ENCODE results near the gene JAML. TPM values are rescaled to one million over a fixed set of nuclear protein-coding genes. Genes with fewer than 3 reads are reported as not detected.

The JAML gene
- total RNA-seq, 2 experiments from 2014 or later, result 67.5 to 71.4 TPM

DNA sequence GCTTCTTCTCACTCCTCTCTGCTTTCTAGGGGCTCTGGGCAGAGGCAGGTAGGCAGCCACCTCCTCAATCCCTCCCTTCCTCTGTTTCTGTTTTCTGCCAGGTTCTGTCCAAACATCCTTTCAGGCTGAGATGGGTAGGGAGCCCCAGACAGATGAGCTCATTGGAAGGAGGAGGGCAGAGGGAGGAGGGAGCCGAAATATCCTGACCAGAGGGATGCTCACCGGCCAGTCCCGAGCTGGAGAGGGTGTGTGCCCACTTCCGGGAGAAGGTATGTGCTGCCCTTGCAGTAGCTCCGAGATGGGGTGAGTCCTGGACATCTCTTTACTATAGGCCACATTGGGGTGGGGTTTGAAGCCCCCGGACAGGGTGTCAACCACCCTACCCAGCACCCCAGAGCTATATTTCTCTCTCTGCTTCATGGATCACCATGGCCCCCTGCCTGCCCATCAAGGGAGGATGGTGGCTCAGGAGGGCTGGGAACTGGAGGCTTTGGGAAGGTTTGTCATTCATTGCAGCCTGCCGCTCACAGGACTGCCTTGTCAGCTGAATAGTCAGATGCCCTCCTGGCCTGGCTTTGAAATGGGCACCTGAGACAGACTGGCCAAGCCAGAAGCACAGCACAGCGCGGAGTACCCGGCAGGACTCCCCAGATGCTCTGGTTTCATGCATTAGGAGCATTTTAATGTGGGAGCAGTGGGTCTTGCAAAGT is 67.5 kb downstream of the JAML start:
- no peak for DNase-seq
- peaks cover 55% of the 10 kb centered on the region for H3K27me3 Mint-ChIP-seq (ENCODE audit: low read depth)
- H3K36me3 Mint-ChIP-seq (ENCODE audit: low read depth), result no peaks in the 10 kb centered on the region
- H3K9me3 Mint-ChIP-seq, result no peaks in the 10 kb centered on the region
- intact Hi-C loops (cut with micrococcal nuclease), result no loop called here
- CTCF ChIA-PET, result interaction anchor here (0.9 to 5.3 kb wide), 3 partner anchors 13 to 314 kb away, joined by 3 to 74 read pairs (median 9); no protein-coding TSS in a partner anchor
- H3K27ac Mint-ChIP-seq, result no peak overlapping the region
- no peak overlapping the region for H3K4me3 Mint-ChIP-seq
- H3K4me1 Mint-ChIP-seq (ENCODE audit: low read depth), result peaks cover 11% of the 10 kb centered on the region

- Mint-ChIP-seq H3K36me3 (ENCODE audit: low read depth) (no peaks in the 10 kb centered on the region), H3K4me1 (ENCODE audit: low read depth) (peaks cover 11% of the 10 kb centered on the region), H3K27ac (no peak overlapping the region), H3K4me3 (no peak overlapping the region), H3K9me3 (no peaks in the 10 kb centered on the region), H3K27me3 (ENCODE audit: low read depth) (peaks cover 61% of the 10 kb centered on the region)
- intact Hi-C loops (cut with micrococcal nuclease), result no loop called here
- CTCF ChIA-PET, result interaction anchor here (0.7 to 5.3 kb wide), 6 partner anchors 10 to 313 kb away, joined by 3 to 74 read pairs (median 5); no protein-coding TSS in a partner anchor
- DNase-seq, result peak; percentile 39
Measured at GRCh38 chr11:118156531-118157185, 68.2 kb downstream of the JAML start.

- Mint-ChIP-seq H3K9me3 (no peaks in the 10 kb centered on the region), H3K36me3 (ENCODE audit: low read depth) (no peaks in the 10 kb centered on the region), H3K27me3 (ENCODE audit: low read depth) (peaks cover 64% of the 10 kb centered on the region), H3K4me1 (ENCODE audit: low read depth) (peaks cover 11% of the 10 kb centered on the region), H3K4me3 (no peak overlapping the region), H3K27ac (no peak overlapping the region)
- intact Hi-C loops (cut with micrococcal nuclease), result no loop called here
- CTCF ChIA-PET, result interaction anchor here (0.7 to 5.3 kb wide), 6 partner anchors 11 to 224 kb away, joined by 3 to 74 read pairs (median 6); no protein-coding TSS in a partner anchor
- no peak for DNase-seq
Measured at GRCh38 chr11:118155776-118156530, 68.9 kb downstream of the JAML start.

DNA sequence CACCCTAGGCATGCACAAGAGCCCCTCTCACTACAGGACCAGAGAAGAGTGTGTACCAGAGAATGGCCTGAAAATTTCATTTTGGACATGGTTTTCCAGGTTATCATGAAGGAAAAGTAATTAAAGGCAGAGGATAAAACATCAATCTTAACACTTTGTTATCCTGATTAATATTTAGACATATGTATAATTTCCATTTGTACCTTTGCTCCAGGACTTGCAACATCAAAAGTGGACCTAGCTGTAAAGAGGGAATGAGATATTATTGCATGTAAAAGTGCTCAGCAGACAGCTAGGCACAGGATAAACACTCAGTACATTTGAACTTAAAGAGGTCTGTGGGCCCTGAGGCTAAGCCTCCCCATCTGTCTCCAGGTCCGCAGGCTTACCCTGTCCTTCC is 70.2 kb downstream of the JAML start:
- CTCF ChIA-PET, result interaction anchor here (2.1 to 5.3 kb wide), 2 partner anchors 11 to 15 kb away, joined by 6 to 74 read pairs; no protein-coding TSS in a partner anchor
- Mint-ChIP-seq H3K27me3 (ENCODE audit: low read depth) (peaks cover 63% of the 10 kb centered on the region), H3K4me1 (ENCODE audit: low read depth) (peaks cover 11% of the 10 kb centered on the region), H3K4me3 (no peak overlapping the region), H3K27ac (no peak overlapping the region), H3K36me3 (ENCODE audit: low read depth) (no peaks in the 10 kb centered on the region), H3K9me3 (no peaks in the 10 kb centered on the region)
- DNase-seq, result no peak
- intact Hi-C loops (cut with micrococcal nuclease), result no loop called here

- CTCF ChIA-PET, result interaction anchor here (2.1 to 5.3 kb wide), 3 partner anchors 10 to 18 kb away, joined by 6 to 74 read pairs (median 14); no protein-coding TSS in a partner anchor
- no peak for DNase-seq
- intact Hi-C loops (cut with micrococcal nuclease), result no loop called here
- H3K27ac Mint-ChIP-seq, result no peak overlapping the region
- peaks cover 61% of the 10 kb centered on the region for H3K27me3 Mint-ChIP-seq (ENCODE audit: low read depth)
- peaks cover 11% of the 10 kb centered on the region for H3K4me1 Mint-ChIP-seq (ENCODE audit: low read depth)
- peak overlapping the region; percentile 60 for H3K4me3 Mint-ChIP-seq
- H3K36me3 Mint-ChIP-seq (ENCODE audit: low read depth), result no peaks in the 10 kb centered on the region
- H3K9me3 Mint-ChIP-seq, result no peaks in the 10 kb centered on the region
Measured at GRCh38 chr11:118153976-118154375, 70.8 kb downstream of the JAML start.

- no peak overlapping the region for H3K27ac Mint-ChIP-seq
- no peak for DNase-seq
- H3K4me1 Mint-ChIP-seq (ENCODE audit: low read depth), result peaks cover 11% of the 10 kb centered on the region
- H3K4me3 Mint-ChIP-seq, result peak overlapping the region; percentile 60
- CTCF ChIA-PET, result interaction anchor here (2.2 kb wide), 1 partner anchor 18 kb away, joined by 14 read pairs; no protein-coding TSS in a partner anchor
- peaks cover 62% of the 10 kb centered on the region for H3K27me3 Mint-ChIP-seq (ENCODE audit: low read depth)
- H3K9me3 Mint-ChIP-seq, result no peaks in the 10 kb centered on the region
- no peaks in the 10 kb centered on the region for H3K36me3 Mint-ChIP-seq (ENCODE audit: low read depth)
- intact Hi-C loops (cut with micrococcal nuclease), result no loop called here
Measured at GRCh38 chr11:118153516-118153915, 71.3 kb downstream of the JAML start.

DNA sequence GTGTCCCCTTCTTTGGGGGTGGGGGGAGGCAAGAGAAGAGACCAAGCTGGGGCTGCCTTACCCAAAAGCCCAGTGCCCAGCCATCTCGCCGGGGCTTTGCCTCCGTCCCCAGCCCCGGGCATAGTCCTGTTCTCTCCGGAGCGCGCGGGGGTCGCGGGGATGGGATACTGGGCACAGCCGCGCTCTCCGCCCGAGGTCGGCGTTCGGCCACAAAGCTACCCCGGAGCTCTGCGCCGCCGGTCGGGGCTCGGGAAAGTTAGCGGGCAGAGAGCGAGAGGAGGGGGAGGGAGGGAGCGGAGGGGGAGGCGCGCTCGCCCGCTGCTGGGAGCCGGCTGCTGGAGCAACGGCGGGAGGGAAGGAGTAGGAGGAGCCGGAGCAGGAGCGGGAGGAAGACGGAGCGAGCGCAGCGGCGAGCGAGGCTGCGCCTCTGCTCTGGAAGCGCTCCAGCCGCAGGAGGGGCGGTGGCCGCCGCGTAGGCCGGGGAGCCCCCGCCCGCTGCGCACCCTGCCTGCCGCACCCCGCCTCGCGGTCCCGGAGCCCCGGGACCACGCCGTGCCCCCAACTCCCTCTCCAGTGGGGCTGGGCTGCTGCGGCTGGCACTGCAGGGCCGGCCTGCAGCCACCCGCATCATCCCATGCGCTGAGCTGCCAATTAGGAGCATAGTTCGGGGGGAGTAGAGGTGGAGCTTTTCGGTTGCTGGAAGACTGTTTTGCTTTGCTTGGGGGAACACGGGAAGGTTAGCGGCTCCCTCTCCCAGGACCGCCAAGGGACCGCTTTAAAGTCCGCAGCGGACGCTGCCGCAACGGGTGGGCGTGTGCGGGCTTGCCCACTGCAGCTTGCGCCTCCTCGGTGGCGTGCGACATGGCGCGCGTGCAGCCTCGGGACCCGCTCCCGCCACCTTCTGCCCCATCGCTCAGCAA is 72.0 kb downstream of the JAML start, which contains the start of gene SCN4B:
Gene SCN4B (minus strand): TSS at position 272 of the 920 bp plus-strand sequence. CDS start 150 bp downstream, at position 122.
- peak within 1 kb of the TSS; percentile 60 for H3K4me3 Mint-ChIP-seq
- H3K27me3 Mint-ChIP-seq (ENCODE audit: low read depth), result peaks cover 58% of the 10 kb centered on the region
- H3K9me3 Mint-ChIP-seq, result no peaks in the 10 kb centered on the region
- CTCF ChIA-PET, result interaction anchor here (1.0 to 2.2 kb wide), 2 partner anchors 8 to 19 kb away, joined by 3 to 14 read pairs; no protein-coding TSS in a partner anchor
- peaks cover 11% of the 10 kb centered on the region for H3K4me1 Mint-ChIP-seq (ENCODE audit: low read depth)
- no peaks in the 10 kb centered on the region for H3K36me3 Mint-ChIP-seq (ENCODE audit: low read depth)
- intact Hi-C loops (cut with micrococcal nuclease), result no loop called here
- no peak for DNase-seq
- H3K27ac Mint-ChIP-seq, result no peak within 1 kb of the TSS

DNA sequence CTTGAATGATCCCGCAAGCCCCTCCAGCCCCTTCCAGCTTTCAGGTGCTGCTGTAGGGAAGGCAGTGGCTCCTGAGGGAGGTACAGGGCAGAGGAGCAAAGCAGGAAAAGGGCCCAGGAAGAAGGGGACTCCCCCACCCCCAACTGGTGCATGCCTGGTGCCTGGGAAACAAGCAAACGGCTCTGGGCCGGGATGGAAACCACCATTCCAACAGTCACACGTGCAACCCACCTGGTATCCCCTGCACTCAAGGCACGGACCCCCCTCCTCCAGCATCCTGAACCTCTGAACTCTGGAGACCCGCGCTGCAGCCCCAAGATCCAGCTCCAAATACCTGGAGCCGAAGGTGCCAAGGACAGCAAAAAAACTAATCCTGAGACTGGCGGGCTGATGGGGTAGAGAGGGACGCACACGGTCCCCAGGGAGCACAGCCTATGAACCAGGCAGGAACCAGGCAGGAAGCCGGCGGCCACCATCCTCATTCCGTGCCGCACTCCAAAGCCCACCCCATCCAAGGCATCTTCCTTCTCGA is 72.7 kb downstream of the JAML start:
- H3K4me1 Mint-ChIP-seq (ENCODE audit: low read depth), result peaks cover 11% of the 10 kb centered on the region
- intact Hi-C loops (cut with micrococcal nuclease), result no loop called here
- H3K27ac Mint-ChIP-seq, result no peak overlapping the region
- H3K27me3 Mint-ChIP-seq (ENCODE audit: low read depth), result peaks cover 51% of the 10 kb centered on the region
- no peak for DNase-seq
- H3K9me3 Mint-ChIP-seq, result no peaks in the 10 kb centered on the region
- no peaks in the 10 kb centered on the region for H3K36me3 Mint-ChIP-seq (ENCODE audit: low read depth)
- peak overlapping the region; percentile 39 for H3K4me3 Mint-ChIP-seq
- CTCF ChIA-PET, result interaction anchor here (1.0 to 2.2 kb wide), 2 partner anchors 8 to 20 kb away, joined by 3 to 14 read pairs; no protein-coding TSS in a partner anchor

- H3K27ac Mint-ChIP-seq, result no peak overlapping the region
- intact Hi-C loops (cut with micrococcal nuclease), result no loop called here
- no peak overlapping the region for H3K4me3 Mint-ChIP-seq
- DNase-seq, result no peak
- no peaks in the 10 kb centered on the region for H3K9me3 Mint-ChIP-seq
- H3K4me1 Mint-ChIP-seq (ENCODE audit: low read depth), result peaks cover 8% of the 10 kb centered on the region
- no peaks in the 10 kb centered on the region for H3K36me3 Mint-ChIP-seq (ENCODE audit: low read depth)
- H3K27me3 Mint-ChIP-seq (ENCODE audit: low read depth), result peaks cover 46% of the 10 kb centered on the region
- CTCF ChIA-PET, result interaction anchor here (0.8 kb wide), 1 partner anchor 20 kb away, joined by 4 read pairs; no protein-coding TSS in a partner anchor
Measured at GRCh38 chr11:118151431-118151830, 73.4 kb downstream of the JAML start.

DNA sequence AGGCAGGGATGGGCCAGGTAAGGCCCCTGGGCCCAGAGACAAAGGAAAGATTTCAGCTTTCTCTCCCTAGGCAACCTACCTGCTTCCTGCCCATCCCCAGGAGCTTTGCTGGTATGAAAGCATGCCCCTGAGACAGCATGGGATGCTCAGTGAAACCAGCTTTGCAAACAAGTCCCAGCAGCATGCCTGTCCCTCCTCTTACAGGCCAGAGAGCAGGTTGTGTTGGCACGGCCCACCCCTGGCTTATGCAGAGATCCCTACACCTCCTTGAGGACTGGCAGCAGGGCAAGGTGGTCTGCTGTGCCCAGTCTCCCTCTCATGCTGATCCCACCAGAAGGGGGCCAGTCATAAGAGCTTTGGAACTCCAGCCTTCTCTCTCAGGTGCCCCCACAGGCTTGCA is 75.3 kb downstream of the JAML start:
- no peak for DNase-seq
- H3K27ac Mint-ChIP-seq, result no peak overlapping the region
- no peaks in the 10 kb centered on the region for H3K36me3 Mint-ChIP-seq (ENCODE audit: low read depth)
- H3K4me3 Mint-ChIP-seq, result no peak overlapping the region
- no peaks in the 10 kb centered on the region for H3K9me3 Mint-ChIP-seq
- intact Hi-C loops (cut with micrococcal nuclease), result loop anchor here (5.0 kb wide), 1 partner anchor 458 kb away; the partner anchor contains the start of gene PHLDB1
- peaks cover 40% of the 10 kb centered on the region for H3K27me3 Mint-ChIP-seq (ENCODE audit: low read depth)
- H3K4me1 Mint-ChIP-seq (ENCODE audit: low read depth), result peaks cover 9% of the 10 kb centered on the region
- CTCF ChIA-PET, result interaction anchor here (1.3 kb wide), 1 partner anchor 22 kb away, joined by 12 read pairs; no protein-coding TSS in a partner anchor

DNA sequence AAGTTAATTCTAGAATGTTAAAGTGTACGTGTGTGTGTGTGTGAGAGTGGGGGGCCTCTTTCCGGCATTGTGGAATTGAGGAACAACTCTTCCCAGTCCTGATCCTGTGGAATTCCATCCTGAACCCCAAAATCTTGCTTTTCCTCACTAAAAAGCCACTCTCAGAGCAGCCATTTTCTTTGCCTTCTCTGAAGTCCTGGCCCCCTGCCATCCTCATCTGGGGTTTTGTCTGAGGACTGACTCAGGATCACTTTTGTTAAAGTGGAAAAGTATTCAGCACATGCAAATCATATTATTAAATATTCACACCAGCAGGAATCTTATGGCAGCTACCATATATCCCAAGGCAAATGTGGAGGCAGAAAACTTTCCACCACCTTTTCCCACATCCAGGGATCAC is 76.0 kb downstream of the JAML start:
- H3K36me3 Mint-ChIP-seq (ENCODE audit: low read depth), result no peaks in the 10 kb centered on the region
- CTCF ChIA-PET, result interaction anchor here (1.3 kb wide), 1 partner anchor 23 kb away, joined by 12 read pairs; no protein-coding TSS in a partner anchor
- intact Hi-C loops (cut with micrococcal nuclease), result loop anchor here (5.0 kb wide), 1 partner anchor 458 kb away; the partner anchor contains the start of gene PHLDB1

More for the DNA sequence above, 76.0 kb downstream of the JAML start:
- H3K4me3 Mint-ChIP-seq, result no peak overlapping the region
- no peak for DNase-seq
- no peak overlapping the region for H3K27ac Mint-ChIP-seq
- H3K27me3 Mint-ChIP-seq (ENCODE audit: low read depth), result peaks cover 40% of the 10 kb centered on the region
- no peaks in the 10 kb centered on the region for H3K9me3 Mint-ChIP-seq
- peaks cover 8% of the 10 kb centered on the region for H3K4me1 Mint-ChIP-seq (ENCODE audit: low read depth)

Measured in activated naive CD4-positive, alpha-beta T cell treated with anti-CD3 and anti-CD28 coated beads for 36 hours (primary cell).